Upper lobe of left lung (tissue), 4 donors: ENCODE data around the gene TAF3.

Experiments used
- CTCF ChIP-seq, 6 experiments: fragments of 450-650 bp in 4 of 6; fragments of 200-600 bp in 2 of 6; sonication (generic) in 2 of 6; IDR thresholded peaks; one replicate each; pipeline ENCODE4 v1.5.1; 2016 to 2019; ENCODE audit warnings: antibody characterized with exemption in 6 of 6
- POLR2A ChIP-seq, 4 donors: fragments of 450-650 bp; IDR thresholded peaks; one replicate each; pipeline ENCODE4 v1.5.1; 2016 to 2017; ENCODE audit warnings: antibody characterized with exemption in 4 of 4, mild to moderate bottlenecking in 2 of 4

GRCh38 chr10:8054244-8054493 lies 235.9 kb downstream of the TAF3 start:
- TF ChIP-seq POLR2A (IDR thresholded peaks at IDR 0.05) = no peak
- no peak for TF ChIP-seq CTCF (IDR thresholded peaks at IDR 0.05)
